ENCODE results near the gene STK10.

Gene STK10

GRCh38 chr5:172101547-172102217 lies 86.3 kb downstream of the STK10 start:
- no peak for DNase-seq (ENCODE audit: low read depth in 1 of 2, low spot score in 1 of 2)
- Histone ChIP-seq H3K27ac (replicated peaks) (no peak overlapping the region), H3K4me3 (replicated peaks; ENCODE audit: insufficient read depth, low read length) (no peak overlapping the region), H3K27me3 (ENCODE audit: insufficient read depth, poor library complexity, severe bottlenecking) (no peaks in the 10 kb centered on the region)
- no peak for TF ChIP-seq CTCF (IDR thresholded peaks at IDR 0.05; ENCODE audit: insufficient read depth, low read length)
- TF ChIP-seq POLR2AphosphoS5 (IDR thresholded peaks at IDR 0.05; ENCODE audit: low read depth) = no peak
- no peak for TF ChIP-seq SPI1 (IDR thresholded peaks at IDR 0.05; ENCODE audit: borderline replicate concordance, low read depth)
- TF ChIP-seq GABPA (IDR thresholded peaks at IDR 0.05; ENCODE audit: low read depth) = no peak
- no peak for TF ChIP-seq REST (IDR thresholded peaks at IDR 0.05; ENCODE audit: insufficient replicate concordance, low read depth)

GRCh38 chr5:172098883-172099282 lies 89.1 kb downstream of the STK10 start:
- TF ChIP-seq REST (IDR thresholded peaks at IDR 0.05; ENCODE audit: insufficient replicate concordance, low read depth) (no peak), POLR2AphosphoS5 (IDR thresholded peaks at IDR 0.05; ENCODE audit: low read depth) (no peak), SPI1 (IDR thresholded peaks at IDR 0.05; ENCODE audit: borderline replicate concordance, low read depth) (no peak), GABPA (IDR thresholded peaks at IDR 0.05; ENCODE audit: low read depth) (no peak), CTCF (IDR thresholded peaks at IDR 0.05; ENCODE audit: insufficient read depth, low read length) (no peak)
- DNase-seq (ENCODE audit: low read depth in 1 of 2, low spot score in 1 of 2) = no peak
- Histone ChIP-seq H3K4me3 (replicated peaks; ENCODE audit: insufficient read depth, low read length) (no peak overlapping the region), H3K27me3 (ENCODE audit: insufficient read depth, poor library complexity, severe bottlenecking) (no peaks in the 10 kb centered on the region), H3K27ac (replicated peaks) (no peak overlapping the region)

- Histone ChIP-seq H3K4me3 (replicated peaks; ENCODE audit: insufficient read depth, low read length) (no peak overlapping the region), H3K27ac (replicated peaks) (no peak overlapping the region), H3K27me3 (ENCODE audit: insufficient read depth, poor library complexity, severe bottlenecking) (no peaks in the 10 kb centered on the region)
- TF ChIP-seq GABPA (IDR thresholded peaks at IDR 0.05; ENCODE audit: low read depth) (no peak), POLR2AphosphoS5 (IDR thresholded peaks at IDR 0.05; ENCODE audit: low read depth) (no peak)
- DNase-seq (ENCODE audit: low read depth in 1 of 2, low spot score in 1 of 2) = no peak
Observed at GRCh38 chr5:172098046-172098445, 90.0 kb downstream of the STK10 start.

- no peak overlapping the region for H3K4me3 ChIP-seq (replicated peaks; ENCODE audit: insufficient read depth, low read length)
- no peak for TF ChIP-seq POLR2AphosphoS5 (IDR thresholded peaks at IDR 0.05; ENCODE audit: low read depth)
- no peak for TF ChIP-seq CTCF (IDR thresholded peaks at IDR 0.05; ENCODE audit: insufficient read depth, low read length)
- TF ChIP-seq REST (IDR thresholded peaks at IDR 0.05; ENCODE audit: insufficient replicate concordance, low read depth) = no peak
- TF ChIP-seq GABPA (IDR thresholded peaks at IDR 0.05; ENCODE audit: low read depth) = no peak
- TF ChIP-seq SPI1 (IDR thresholded peaks at IDR 0.05; ENCODE audit: borderline replicate concordance, low read depth) = no peak
- DNase-seq (ENCODE audit: low read depth in 1 of 2, low spot score in 1 of 2) = no peak
- no peaks in the 10 kb centered on the region for H3K27me3 ChIP-seq (ENCODE audit: insufficient read depth, poor library complexity, severe bottlenecking)
- H3K27ac ChIP-seq (replicated peaks) = no peak overlapping the region
Observed at GRCh38 chr5:172097356-172097755, 90.7 kb downstream of the STK10 start.
